ENCODE data around the gene KIAA1210.

The KIAA1210 gene

GRCh38 chrX:119127650-119128049 lies at the start of gene KIAA1210:
TSS of gene KIAA1210 (minus strand) at chrX:119127812. CDS start at chrX:119123642, 4,170 bp downstream.
- no peak within 1 kb of the TSS for H3K4me3 ChIP-seq (ENCODE audit: low read length)
- H3K36me3 ChIP-seq (ENCODE audit: insufficient read depth, low read length) = no peaks in the 10 kb centered on the region
- no peaks in the 10 kb centered on the region for H3K4me1 ChIP-seq (ENCODE audit: insufficient read depth, low read length)
- H3K9me3 ChIP-seq (ENCODE audit: low read length) = no peaks in the 10 kb centered on the region
- no peak within 1 kb of the TSS for H2AFZ ChIP-seq (ENCODE audit: low read depth, low read length)
- H3K27me3 ChIP-seq (ENCODE audit: insufficient read depth, low read length) = peaks cover 6% of the 10 kb centered on the region

- Histone ChIP-seq H3K4me1 (ENCODE audit: insufficient read depth, low read length) (peaks cover 6% of the 10 kb centered on the region), H3K27me3 (ENCODE audit: insufficient read depth, low read length) (no peaks in the 10 kb centered on the region), H3K4me3 (ENCODE audit: low read length) (no peak overlapping the region), H3K9me3 (ENCODE audit: low read length) (no peaks in the 10 kb centered on the region), H2AFZ (ENCODE audit: low read depth, low read length) (no peak overlapping the region), H3K36me3 (ENCODE audit: insufficient read depth, low read length) (no peaks in the 10 kb centered on the region)
Measured at GRCh38 chrX:119177278-119177677, 49.7 kb upstream of the KIAA1210 start.

DNA sequence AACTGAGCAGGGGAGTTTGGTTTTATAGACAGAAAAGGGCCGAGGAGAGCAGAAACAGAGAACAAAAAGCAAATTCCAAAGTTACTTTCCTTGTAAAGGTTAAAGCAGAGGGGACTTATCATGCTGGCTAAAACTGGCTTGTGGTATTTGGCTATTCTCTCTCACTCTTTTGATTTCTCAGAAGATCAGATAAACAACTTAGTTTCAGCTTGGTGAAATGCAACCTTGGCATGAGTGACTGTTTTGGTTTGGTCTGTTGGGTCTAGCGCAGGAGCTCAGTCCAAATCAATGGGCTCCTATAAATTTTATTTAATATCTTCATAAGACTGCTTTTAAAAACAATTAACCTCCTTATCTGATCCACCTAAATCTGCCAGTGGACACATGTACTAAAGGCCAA lies 47.3 kb upstream of the KIAA1210 start:
- Histone ChIP-seq H2AFZ (ENCODE audit: low read depth, low read length) (no peak overlapping the region), H3K4me1 (ENCODE audit: insufficient read depth, low read length) (peaks cover 6% of the 10 kb centered on the region), H3K27me3 (ENCODE audit: insufficient read depth, low read length) (no peaks in the 10 kb centered on the region), H3K4me3 (ENCODE audit: low read length) (no peak overlapping the region), H3K36me3 (ENCODE audit: insufficient read depth, low read length) (no peaks in the 10 kb centered on the region), H3K9me3 (ENCODE audit: low read length) (no peaks in the 10 kb centered on the region)

- Histone ChIP-seq H3K4me1 (ENCODE audit: insufficient read depth, low read length) (no peaks in the 10 kb centered on the region), H3K4me3 (ENCODE audit: low read length) (no peak overlapping the region), H3K27me3 (ENCODE audit: insufficient read depth, low read length) (peaks cover 4% of the 10 kb centered on the region), H3K36me3 (ENCODE audit: insufficient read depth, low read length) (no peaks in the 10 kb centered on the region), H2AFZ (ENCODE audit: low read depth, low read length) (no peak overlapping the region), H3K9me3 (ENCODE audit: low read length) (no peaks in the 10 kb centered on the region)
Measured at GRCh38 chrX:119168104-119168503, 40.5 kb upstream of the KIAA1210 start.

GRCh38 chrX:119158226-119158625 lies 30.6 kb upstream of the KIAA1210 start:
- Histone ChIP-seq H2AFZ (ENCODE audit: low read depth, low read length) (no peak overlapping the region), H3K4me3 (ENCODE audit: low read length) (no peak overlapping the region), H3K36me3 (ENCODE audit: insufficient read depth, low read length) (no peaks in the 10 kb centered on the region), H3K27me3 (ENCODE audit: insufficient read depth, low read length) (peaks cover 4% of the 10 kb centered on the region), H3K4me1 (ENCODE audit: insufficient read depth, low read length) (no peaks in the 10 kb centered on the region), H3K9me3 (ENCODE audit: low read length) (no peaks in the 10 kb centered on the region)

- no peak overlapping the region for H2AFZ ChIP-seq (ENCODE audit: low read depth, low read length)
- no peaks in the 10 kb centered on the region for H3K9me3 ChIP-seq (ENCODE audit: low read length)
- H3K4me1 ChIP-seq (ENCODE audit: insufficient read depth, low read length) = no peaks in the 10 kb centered on the region
- no peak overlapping the region for H3K4me3 ChIP-seq (ENCODE audit: low read length)
- peaks cover 9% of the 10 kb centered on the region for H3K27me3 ChIP-seq (ENCODE audit: insufficient read depth, low read length)
- H3K36me3 ChIP-seq (ENCODE audit: insufficient read depth, low read length) = no peaks in the 10 kb centered on the region
Measured at GRCh38 chrX:119156241-119156640, 28.6 kb upstream of the KIAA1210 start.

GRCh38 chrX:119155416-119156035 lies 27.9 kb upstream of the KIAA1210 start:
- Histone ChIP-seq H3K4me3 (ENCODE audit: low read length) (no peak overlapping the region), H3K4me1 (ENCODE audit: insufficient read depth, low read length) (no peaks in the 10 kb centered on the region), H3K36me3 (ENCODE audit: insufficient read depth, low read length) (no peaks in the 10 kb centered on the region), H2AFZ (ENCODE audit: low read depth, low read length) (no peak overlapping the region), H3K27me3 (ENCODE audit: insufficient read depth, low read length) (peaks cover 9% of the 10 kb centered on the region), H3K9me3 (ENCODE audit: low read length) (no peaks in the 10 kb centered on the region)

DNA sequence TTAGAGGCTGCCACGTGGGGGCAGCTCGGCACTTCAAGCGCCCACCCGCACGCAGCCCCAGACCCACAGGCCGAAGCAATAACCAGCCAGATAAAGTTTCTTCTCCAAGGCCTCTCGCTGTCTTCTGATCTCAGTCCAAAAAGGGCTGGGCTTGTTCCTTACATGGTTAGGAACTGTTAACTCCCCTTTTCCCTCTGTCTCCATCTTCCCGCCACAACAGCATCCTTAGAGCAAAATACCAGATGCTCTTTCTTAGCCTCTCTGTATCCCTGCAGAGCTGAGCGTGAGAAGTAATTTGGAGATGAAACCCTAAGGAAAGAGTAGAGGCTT lies 23.4 kb upstream of the KIAA1210 start:
- peaks cover 11% of the 10 kb centered on the region for H3K27me3 ChIP-seq (ENCODE audit: insufficient read depth, low read length)
- H3K36me3 ChIP-seq (ENCODE audit: insufficient read depth, low read length) = no peaks in the 10 kb centered on the region
- H3K9me3 ChIP-seq (ENCODE audit: low read length) = no peaks in the 10 kb centered on the region
- no peak overlapping the region for H3K4me3 ChIP-seq (ENCODE audit: low read length)
- no peaks in the 10 kb centered on the region for H3K4me1 ChIP-seq (ENCODE audit: insufficient read depth, low read length)
- no peak overlapping the region for H2AFZ ChIP-seq (ENCODE audit: low read depth, low read length)

GRCh38 chrX:119150163-119151050 lies 22.8 kb upstream of the KIAA1210 start:
- H3K4me1 ChIP-seq (ENCODE audit: insufficient read depth, low read length) = no peaks in the 10 kb centered on the region
- H3K4me3 ChIP-seq (ENCODE audit: low read length) = no peak overlapping the region
- H3K27me3 ChIP-seq (ENCODE audit: insufficient read depth, low read length) = peaks cover 11% of the 10 kb centered on the region
- H3K36me3 ChIP-seq (ENCODE audit: insufficient read depth, low read length) = no peaks in the 10 kb centered on the region
- H2AFZ ChIP-seq (ENCODE audit: low read depth, low read length) = no peak overlapping the region
- no peaks in the 10 kb centered on the region for H3K9me3 ChIP-seq (ENCODE audit: low read length)

- Histone ChIP-seq H3K9me3 (ENCODE audit: low read length) (no peaks in the 10 kb centered on the region), H3K36me3 (ENCODE audit: insufficient read depth, low read length) (no peaks in the 10 kb centered on the region)
Measured at GRCh38 chrX:119147486-119147885, 19.9 kb upstream of the KIAA1210 start.

DNA sequence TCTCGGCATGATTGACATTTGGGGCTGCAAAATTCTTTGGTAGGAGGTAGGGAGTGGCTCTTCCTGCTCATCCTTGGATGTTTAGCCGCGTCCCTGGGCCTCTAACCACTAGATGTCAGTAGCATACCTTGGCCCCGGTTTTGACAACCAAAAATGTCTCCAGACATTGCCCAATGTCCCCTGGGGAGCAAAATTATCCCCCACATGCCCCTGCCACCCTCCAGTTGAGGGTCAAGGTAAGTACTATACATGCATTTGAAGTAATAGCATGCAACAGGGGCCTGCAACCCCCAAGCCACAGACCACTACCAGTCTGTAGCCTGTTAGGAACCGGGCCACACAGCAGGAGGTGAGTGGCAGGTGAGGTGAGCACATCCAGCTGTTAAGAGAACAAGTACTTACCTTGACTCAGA lies 17.6 kb upstream of the KIAA1210 start:
- Histone ChIP-seq H2AFZ (ENCODE audit: low read depth, low read length) (no peak overlapping the region), H3K4me1 (ENCODE audit: insufficient read depth, low read length) (no peaks in the 10 kb centered on the region), H3K36me3 (ENCODE audit: insufficient read depth, low read length) (no peaks in the 10 kb centered on the region), H3K9me3 (ENCODE audit: low read length) (no peaks in the 10 kb centered on the region), H3K4me3 (ENCODE audit: low read length) (no peak overlapping the region), H3K27me3 (ENCODE audit: insufficient read depth, low read length) (peaks cover 3% of the 10 kb centered on the region)

More at GRCh38 chrX:119147486-119147885, 19.9 kb upstream of the KIAA1210 start:
- peaks cover 3% of the 10 kb centered on the region for H3K27me3 ChIP-seq (ENCODE audit: insufficient read depth, low read length)
- no peak overlapping the region for H2AFZ ChIP-seq (ENCODE audit: low read depth, low read length)
- no peaks in the 10 kb centered on the region for H3K4me1 ChIP-seq (ENCODE audit: insufficient read depth, low read length)
- no peak overlapping the region for H3K4me3 ChIP-seq (ENCODE audit: low read length)

- H3K36me3 ChIP-seq (ENCODE audit: insufficient read depth, low read length) = no peaks in the 10 kb centered on the region
- H3K9me3 ChIP-seq (ENCODE audit: low read length) = no peaks in the 10 kb centered on the region
- peaks cover 6% of the 10 kb centered on the region for H3K27me3 ChIP-seq (ENCODE audit: insufficient read depth, low read length)
- no peak overlapping the region for H3K4me3 ChIP-seq (ENCODE audit: low read length)
- no peak overlapping the region for H2AFZ ChIP-seq (ENCODE audit: low read depth, low read length)
- H3K4me1 ChIP-seq (ENCODE audit: insufficient read depth, low read length) = no peaks in the 10 kb centered on the region
Measured at GRCh38 chrX:119134466-119134865, 6.9 kb upstream of the KIAA1210 start.

GRCh38 chrX:119132961-119133360 lies 5.3 kb upstream of the KIAA1210 start:
- peaks cover 4% of the 10 kb centered on the region for H3K27me3 ChIP-seq (ENCODE audit: insufficient read depth, low read length)
- H2AFZ ChIP-seq (ENCODE audit: low read depth, low read length) = no peak overlapping the region
- no peaks in the 10 kb centered on the region for H3K9me3 ChIP-seq (ENCODE audit: low read length)
- no peaks in the 10 kb centered on the region for H3K4me1 ChIP-seq (ENCODE audit: insufficient read depth, low read length)
- H3K4me3 ChIP-seq (ENCODE audit: low read length) = no peak overlapping the region
- H3K36me3 ChIP-seq (ENCODE audit: insufficient read depth, low read length) = no peaks in the 10 kb centered on the region
